GM19467 (cell line): ENCODE data around the gene NPAS2.

Experiments used
- ATAC-seq: cut with Tn5 transposase; IDR thresholded peaks from one replicate; pipeline ENCODE4 v1.9.1; 2021; ENCODE audit warnings: mild to moderate bottlenecking, moderate library complexity; ENCODE audit not compliant: unreplicated experiment

Gene NPAS2

DNA sequence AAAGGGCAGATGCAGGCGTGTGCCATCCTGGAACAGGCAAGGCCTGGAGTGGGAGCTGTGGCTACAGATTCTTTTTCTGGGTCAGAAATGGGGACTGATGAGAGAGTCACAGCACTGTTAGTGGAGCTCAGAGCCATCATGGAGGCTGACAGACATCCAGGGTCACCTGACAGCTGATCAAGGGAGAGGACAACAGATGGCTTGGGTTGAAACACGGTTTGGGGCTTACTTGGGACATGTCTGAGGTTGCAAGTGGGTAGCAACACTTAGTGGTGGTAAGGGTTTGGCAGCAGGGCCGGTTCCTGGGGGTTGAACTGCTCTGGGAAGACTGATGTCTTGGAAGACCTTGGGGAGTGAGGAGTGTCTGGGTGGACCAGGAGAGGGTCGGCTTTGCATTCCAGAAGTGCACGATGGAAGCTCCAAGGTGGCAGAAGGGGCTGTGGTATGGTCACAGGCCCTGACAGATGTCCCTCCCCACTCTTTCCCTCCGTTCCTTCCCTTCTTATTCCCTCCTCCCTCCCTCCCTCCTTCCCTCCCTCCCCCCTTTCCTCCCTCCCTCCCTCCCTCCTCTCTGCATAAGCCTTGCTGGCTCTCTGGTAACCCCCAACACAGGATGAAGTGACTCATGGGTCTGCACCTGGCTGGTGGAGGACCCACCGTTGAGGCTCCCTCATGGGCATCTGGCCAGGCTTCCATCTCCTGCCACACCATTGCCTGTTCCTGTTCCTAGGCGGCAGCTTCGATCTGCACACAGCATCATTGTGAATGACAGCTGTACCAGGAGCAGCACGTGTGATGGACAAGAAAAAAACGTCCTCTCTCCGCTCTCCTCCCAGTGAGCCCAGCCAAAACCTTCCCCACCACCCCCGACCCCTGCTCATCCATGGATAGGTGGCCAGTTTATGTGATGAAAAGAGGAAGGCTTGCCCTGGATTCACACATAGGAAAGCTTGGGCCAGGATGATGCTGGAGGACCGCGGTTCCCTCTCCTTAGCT lies 118.4 kb downstream of the NPAS2 start:
- ATAC-seq, result no peak

DNA sequence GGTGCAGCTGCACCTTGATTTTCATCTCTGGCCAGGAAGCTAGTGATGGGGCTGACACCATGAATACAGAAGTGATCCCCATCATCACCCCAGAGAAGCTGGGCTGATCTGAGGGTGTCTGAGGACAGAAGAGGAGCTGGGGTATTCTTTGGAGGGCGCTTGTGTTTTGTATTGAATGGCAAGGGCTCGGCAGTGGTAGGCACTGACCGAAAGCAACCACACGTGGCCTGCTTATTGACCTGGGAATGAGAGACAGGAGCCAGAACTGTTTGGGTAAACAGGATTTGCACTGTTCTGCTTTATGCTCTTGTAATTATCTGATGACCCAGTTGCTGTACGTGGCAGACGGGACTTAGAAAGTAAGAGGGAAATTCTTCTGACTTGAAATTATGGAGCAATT lies 119.5 kb downstream of the NPAS2 start:
- ATAC-seq, result no peak

DNA sequence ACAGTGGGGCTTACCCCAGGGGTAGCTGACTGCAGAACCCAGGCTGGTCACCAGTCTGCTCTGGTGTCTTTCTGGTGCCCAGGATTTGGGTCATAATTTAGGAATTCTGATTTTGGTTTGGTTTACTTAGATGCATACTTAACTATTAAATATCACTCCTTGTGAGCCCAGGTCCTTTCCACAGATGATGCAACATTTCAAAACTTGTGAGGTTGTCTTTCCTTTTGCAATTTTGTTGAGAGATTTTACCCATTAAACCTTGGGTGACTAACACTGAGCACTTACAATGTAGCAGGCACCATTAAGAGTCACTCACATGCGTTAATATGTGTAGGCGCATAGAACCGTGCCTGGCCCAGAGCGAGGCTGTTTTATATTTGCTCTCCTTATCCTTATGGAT lies 120.3 kb downstream of the NPAS2 start:
- no peak for ATAC-seq

DNA sequence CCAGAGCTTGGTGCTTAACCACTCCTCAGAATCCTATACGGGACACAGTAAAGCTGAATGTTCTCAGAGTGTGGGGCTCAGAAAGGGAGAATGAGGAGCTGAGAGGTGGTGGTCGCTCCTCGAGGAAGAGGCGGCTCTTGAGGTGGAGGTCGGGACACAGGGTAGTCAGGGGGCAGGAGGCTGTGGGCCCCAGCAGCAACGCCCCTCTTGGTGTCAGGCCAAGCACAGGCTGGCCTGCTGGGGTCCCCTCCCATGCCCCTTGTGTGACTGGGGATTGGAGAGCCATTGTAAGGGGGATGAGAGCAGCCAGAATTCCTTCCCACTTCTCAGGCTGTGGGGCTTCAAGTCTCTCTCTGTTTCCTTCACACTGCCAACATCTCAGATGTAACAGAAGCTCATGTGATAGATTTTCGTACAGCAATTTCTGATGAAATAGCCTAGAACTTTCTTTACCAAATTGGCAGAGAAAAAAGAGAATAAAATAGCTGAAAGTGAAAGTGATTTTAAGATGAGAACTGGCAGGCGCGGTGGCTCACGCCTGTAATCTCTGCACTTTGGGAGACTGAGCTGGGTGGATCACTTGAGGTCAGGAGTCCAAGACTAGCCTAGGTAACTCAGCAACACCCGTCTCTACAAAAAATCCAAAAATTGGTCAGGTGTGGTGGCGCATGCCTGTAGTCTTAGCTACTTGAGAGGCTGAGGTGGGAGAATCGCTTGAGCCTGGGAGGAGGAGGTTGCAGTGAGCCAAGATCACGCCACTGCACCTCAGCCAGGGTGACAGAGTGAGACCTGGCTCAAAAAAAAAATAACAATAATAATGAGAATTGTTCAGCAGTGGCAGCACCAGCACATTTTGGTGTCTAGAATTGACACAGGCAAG lies 121.1 kb downstream of the NPAS2 start:
- ATAC-seq, result no peak

DNA sequence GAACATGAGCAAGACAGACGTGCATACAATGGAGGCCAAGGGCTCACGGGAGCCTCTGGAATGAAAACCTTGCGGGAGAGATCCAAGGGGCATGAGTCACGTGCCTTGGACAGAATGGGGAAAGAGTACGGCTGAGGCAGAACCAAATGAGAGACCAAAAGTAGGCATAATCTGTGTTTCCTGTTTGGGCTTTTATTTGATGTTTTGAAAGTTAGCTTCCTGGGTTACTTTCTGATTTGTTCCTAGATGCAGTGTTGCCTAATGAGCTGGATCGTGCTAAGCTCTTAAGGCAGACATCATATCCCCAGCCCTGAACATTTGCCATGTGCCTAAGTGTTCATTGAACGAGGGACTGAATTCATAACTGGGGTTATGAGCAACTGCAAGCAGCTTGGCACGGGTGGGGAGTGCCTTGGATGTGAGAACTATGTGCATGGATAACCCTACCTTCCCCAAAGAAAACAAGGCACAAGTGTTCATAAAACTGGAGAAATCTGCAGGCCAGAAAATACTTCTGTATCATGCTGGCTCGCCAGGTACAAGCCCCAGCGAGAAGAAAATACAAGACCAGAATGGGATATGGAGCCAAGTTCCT lies 121.8 kb downstream of the NPAS2 start:
- ATAC-seq, result no peak

DNA sequence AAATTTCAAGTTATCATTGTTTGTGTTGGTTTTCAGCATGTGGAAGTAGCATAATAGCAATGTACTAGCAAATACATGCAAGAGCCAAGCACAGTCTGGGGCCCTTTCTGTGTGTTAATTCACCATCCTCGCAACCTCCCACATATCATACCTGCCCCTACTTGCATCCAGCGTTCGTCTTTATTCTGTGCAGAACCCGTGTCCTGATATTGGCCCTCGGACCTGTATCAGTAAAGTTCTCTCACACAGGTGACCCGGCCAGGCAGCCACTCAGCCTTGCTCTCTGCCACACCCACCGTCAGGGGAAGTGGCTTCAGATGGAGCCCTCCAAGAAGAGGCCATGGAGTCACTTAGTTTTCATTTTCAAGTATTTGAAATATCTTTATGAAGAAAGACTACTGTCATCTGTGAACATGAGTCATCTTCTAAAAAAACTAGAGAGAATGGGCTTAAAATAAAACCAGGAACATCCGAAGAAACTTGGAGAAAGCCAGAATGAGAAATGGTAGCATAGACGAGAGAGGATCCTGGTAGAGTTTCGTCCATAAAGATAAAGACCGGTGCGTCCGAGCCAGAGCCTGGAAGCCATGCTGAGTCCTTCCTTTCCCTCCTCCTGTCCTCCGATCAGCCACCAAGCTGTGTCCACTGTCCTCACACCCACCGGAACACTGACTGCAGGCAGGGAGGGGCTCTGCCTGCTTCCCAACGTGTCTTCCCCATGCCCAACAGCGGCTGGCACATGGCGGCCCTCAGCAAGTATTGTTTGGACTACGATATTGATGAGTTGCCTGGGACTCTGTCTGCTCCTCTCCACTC lies 124.9 kb downstream of the NPAS2 start:
- no peak for ATAC-seq

DNA sequence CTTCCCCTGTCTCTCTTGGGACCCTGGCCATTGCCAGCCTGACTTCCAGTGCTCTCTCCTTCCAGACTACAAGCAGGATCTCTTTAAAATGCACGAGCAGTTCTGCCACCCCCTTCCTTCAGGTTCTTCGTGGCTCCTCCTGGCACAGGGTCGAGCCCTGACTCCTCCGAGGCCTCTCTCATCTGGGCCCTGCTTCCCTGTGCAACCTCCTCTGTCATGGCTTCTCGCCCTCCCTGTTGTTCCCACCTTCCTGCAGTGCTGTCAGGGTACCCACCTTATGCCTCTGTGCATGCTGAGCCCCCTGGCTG lies 125.4 kb downstream of the NPAS2 start:
- ATAC-seq, result no peak

DNA sequence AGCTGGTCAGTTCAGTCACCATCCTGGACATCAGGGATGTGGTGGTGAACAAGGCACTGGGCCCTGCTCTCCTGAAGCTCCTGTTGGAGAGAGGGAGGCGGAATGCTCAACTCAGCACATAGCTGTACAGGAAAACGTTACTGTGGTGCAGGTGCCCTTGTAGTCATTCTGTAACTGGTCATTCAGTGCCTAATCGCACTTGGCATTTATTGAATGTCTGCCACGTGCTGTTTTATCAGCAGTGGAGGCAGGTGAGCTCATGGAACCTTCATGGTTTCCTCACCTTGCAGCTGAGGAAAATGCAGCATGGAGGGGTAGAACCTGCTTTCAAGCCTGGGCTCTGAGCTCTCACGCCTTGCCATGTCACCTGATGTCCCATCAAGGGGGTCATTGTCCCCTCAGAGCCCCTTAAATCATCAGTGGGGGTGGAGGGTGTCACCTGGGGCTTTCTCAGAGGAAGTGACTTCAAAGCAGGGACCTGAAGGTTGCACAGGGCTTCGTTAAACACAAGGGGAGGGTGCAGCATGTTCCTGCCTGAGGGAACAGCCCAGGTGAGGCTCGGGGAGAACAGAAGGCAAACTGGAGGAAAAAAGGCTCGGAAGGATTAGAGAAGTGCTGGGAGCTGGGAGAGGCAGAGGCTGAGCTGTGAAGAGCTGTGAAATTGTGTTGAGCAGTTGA lies 126.1 kb downstream of the NPAS2 start:
- ATAC-seq, result no peak

DNA sequence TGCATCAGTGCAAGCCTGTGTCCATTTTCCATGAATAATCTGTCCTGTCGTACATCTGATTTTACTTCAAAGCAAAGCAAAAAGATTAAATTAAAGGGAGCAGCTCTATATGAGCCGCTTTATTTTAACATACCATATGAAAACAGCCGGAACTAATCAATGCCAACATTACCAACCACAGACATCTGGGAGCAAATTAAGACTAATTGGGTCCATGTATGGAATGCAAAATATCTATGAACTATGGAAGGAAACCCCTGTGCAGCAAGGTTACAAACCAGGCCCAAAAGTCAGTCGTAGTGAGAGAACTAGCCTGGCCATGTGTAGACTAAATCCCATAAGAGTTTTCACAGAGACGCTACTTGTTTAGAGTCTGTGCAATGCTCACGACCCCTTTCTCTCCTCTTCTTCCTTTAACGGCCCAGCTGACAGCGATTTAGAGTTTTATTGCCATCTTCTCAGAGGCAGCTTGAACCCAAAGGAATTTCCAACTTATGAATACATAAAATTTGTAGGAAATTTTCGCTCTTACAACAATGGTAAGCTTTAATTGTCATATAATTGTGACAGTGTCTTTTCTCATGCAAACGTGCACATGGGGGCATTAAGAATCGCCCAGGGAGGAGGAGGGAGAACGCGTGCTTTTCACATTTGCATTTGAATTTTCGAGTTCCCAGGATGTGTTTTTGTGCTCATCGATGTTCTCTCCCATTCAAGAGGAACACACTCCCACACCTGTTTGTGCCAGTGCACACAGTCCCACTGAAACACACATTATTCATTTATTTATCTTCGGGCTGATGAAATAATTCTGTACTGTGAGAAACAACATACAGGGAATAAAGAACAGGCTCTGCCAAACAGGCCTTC lies 129.2 kb downstream of the NPAS2 start:
- ATAC-seq, result no peak

DNA sequence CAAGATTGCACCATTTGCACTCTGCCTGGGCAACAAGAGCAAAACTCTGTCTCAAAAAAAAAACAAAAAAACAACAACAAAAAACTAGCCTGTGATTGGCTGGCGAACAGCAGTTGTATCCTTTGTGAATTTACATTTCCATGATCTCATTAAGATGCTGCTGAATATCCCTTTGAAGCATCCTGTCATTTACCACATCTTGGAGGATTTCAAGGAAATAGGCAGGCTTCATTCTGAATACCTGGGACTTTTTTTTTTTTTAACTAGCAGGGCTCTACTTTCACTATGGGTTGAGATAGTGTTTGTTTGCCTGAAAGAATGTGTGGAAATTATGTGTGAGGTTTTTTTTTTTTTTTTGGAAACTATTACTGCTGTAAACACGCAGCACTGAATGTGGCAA lies 132.6 kb downstream of the NPAS2 start:
- no peak for ATAC-seq

DNA sequence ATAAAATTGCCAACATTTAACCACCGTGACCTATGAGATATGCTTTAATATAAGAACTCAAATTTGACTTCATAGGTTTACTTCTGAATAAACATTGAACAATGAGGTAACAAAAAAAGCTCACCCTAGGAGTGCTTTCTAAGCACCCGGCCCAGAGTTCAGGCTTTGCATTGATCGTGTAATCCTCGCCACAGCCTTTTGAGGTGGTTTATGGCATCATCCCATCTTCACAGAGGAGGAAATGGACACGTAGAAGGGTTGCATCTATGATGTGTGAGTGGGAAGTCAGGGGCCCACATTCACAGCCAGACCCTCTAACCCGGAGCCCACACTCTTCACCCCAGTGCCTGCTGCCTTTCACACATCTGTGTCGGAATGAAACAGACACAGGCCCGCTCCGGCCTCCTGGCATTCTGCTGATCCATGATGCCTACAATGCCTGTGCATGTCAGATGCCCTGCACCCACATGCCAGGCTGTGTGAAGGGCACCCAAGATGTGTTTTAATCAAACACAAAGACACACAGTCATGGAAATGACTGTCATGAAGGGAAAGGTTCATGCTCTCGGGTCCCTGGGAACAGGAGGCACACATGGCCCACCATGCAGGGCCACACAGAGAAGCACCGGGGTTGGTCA lies 133.6 kb downstream of the NPAS2 start:
- no peak for ATAC-seq

DNA sequence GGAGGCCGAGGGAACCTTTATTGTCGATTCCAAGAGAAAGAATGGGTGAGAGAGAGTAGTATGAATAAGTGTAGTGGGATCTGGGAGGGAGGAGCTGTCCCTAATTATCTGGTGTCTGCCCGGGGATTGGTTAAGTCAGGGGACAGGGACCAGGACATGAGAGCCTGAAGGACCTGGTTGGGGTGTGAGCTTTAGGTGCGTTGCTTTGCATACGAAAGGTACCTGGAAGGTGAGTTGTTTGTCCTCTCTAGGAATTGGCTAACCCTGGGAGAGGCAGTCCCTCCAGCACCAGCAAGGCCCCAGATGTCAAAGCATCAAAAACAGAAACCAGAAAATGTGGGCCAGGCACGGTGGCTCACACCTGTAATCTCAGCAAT lies 134.1 kb downstream of the NPAS2 start:
- ATAC-seq, result no peak

DNA sequence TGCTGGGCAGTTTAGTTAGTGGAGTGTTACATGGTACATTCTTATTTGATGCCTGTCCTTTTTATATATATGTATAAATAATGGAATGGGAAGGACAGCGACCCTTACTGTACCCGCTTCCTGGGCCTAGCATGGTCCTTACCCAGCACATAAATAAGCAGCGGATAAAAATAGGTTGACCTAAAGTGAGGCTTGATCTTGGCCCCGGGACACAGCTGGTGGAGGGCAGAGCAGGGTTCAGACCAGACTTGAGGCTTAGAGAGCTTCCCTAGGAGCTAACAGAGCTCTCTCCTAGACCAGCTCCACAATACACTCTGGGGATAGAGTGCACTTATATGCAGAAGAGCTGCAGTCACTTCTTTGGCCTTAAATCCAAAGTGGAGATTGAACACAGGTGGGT lies 135.3 kb downstream of the NPAS2 start:
- ATAC-seq, result no peak

DNA sequence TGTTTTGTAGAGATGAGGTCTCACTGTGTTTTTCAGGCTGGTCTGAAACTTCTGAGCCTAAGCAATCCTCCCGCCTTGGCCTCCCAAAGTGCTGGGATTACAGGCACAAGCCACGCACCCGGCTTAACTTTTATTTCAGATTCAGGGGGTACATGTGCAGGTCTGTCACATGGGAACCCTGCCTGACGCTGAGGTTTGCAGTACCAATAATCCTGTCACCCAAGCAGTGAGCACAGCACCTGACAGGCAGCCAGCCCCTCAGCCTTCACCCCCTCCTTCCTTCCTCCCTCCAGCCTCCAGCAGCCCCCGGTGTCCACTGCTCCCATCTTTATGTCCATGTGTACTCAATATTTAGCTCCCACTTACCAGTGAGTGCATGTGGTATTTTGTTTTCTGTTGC lies 136.1 kb downstream of the NPAS2 start:
- no peak for ATAC-seq

DNA sequence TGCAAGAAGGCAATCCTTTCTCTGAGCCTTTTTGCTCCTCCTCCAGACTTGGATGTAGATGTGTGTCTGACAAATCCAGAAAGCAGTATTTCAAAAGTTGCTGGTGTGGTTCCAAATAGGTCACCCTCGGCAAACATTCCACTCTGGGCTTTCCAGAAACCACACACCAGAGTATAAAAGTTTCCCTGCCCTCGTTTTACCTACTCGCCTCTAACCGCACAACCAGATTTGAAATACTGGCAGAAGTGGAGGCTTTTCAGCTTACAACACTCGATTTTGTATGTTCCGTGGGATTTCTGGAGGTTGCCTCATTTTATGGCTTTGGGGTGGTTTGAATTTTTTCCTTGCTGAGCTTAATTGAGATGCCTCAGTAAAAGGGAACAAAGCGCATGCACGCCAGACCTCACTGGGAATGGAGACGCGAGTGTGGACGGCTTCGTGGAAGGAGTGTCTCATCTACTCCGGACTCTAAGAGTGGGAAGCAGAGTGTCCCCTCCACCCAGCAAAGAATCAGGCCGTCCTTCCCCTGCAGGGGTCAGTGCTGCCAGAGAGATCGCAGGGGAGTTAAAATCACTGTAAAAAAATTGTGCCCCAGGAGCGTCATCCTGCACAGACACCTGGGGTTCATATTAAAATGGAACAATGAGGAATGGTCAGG lies 138.2 kb downstream of the NPAS2 start:
- ATAC-seq, result no peak

DNA sequence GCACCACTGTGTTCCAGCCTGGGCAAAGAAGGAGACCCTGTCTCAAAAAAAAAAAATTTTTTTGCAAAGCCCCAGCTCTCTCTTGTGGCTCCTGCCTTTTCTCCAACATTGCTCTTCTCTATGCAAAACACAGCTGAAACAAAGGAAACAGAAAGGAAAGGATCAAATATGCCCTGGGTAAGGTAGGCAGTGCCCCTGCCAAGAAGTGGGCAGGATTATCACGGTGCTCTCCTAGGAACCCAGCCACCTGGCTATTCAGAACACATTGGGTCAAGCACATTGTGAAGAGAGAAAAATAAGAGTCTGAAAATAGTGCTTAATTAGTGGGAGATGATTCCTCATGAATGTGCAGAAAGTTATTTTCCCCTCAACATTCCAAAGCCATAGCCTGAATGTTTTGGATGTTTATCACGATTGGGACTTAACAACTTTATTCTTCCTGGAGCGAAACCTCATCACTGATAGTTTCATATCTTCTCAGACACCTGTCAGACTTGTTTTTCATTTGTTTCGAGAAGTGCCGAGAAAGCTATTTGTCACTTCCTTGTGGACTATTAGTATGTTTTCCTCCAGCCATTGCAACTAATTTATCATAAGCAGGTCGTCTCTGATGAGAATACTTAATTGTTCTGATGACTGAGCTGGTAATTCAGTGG lies 139.4 kb downstream of the NPAS2 start:
- no peak for ATAC-seq

DNA sequence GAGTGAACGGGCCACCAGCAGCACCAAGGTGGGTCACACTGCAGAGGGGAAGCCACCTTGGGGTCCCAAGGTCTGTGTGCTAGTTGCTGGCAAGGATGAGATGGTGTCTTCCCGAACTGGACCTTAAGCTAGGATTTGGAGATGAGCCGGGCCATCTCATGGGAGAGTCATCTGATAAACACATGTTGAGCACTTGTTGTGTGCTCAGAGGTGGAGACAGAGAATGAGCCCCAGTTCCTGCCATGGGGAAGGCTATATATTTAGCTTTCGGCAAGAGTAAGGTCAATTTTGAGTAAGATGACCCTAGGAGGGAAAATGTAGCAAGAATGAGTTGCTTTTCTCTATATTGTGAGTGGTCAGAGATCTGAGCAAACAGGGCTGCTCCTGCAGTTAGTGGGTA lies 140.7 kb downstream of the NPAS2 start:
- ATAC-seq, result no peak
